Activated CD4-positive, alpha-beta T cell treated with anti-CD3 and anti-CD28 coated beads, Interleukin-2, amount 50 U/mL, for 4 hours (primary cell): ENCODE results near the gene CCDC152.

ENCODE experiments used
- DNase-seq, 2 experiments: peaks; one replicate each; pipeline ENCODE4 v3.0.0-alpha.2; 2020

Gene CCDC152

GRCh38 chr5:42784132-42784531 is 27.5 kb downstream of the CCDC152 start:
- no peak for DNase-seq

GRCh38 chr5:42785756-42786155 is 29.1 kb downstream of the CCDC152 start:
- DNase-seq, result no peak

- no peak for DNase-seq
Observed at GRCh38 chr5:42787073-42787472, 30.5 kb downstream of the CCDC152 start.

GRCh38 chr5:42787845-42788244 is 31.2 kb downstream of the CCDC152 start:
- no peak for DNase-seq

- no peak for DNase-seq
Observed at GRCh38 chr5:42791151-42791550, 34.5 kb downstream of the CCDC152 start.

- DNase-seq, result no peak
Observed at GRCh38 chr5:42798284-42799240, 41.9 kb downstream of the CCDC152 start.

GRCh38 chr5:42799241-42799608 is 42.6 kb downstream of the CCDC152 start:
- DNase-seq, result no peak

- DNase-seq, result no peak
Observed at GRCh38 chr5:42799668-42800114, 43.1 kb downstream of the CCDC152 start.

- no peak for DNase-seq
Observed at GRCh38 chr5:42800748-42801330, 44.2 kb downstream of the CCDC152 start.

- no peak for DNase-seq
Observed at GRCh38 chr5:42801516-42802166, 45.0 kb downstream of the CCDC152 start.

- no peak for DNase-seq
Observed at GRCh38 chr5:42804717-42805339, 48.2 kb downstream of the CCDC152 start.

- DNase-seq, result no peak
Observed at GRCh38 chr5:42806004-42806700, 49.5 kb downstream of the CCDC152 start.

- DNase-seq, result no peak
Observed at GRCh38 chr5:42806701-42807262, 50.2 kb downstream of the CCDC152 start.

GRCh38 chr5:42807722-42808447 is 51.3 kb downstream of the CCDC152 start:
- DNase-seq, result no peak

- no peak for DNase-seq
Observed at GRCh38 chr5:42808888-42809611, 52.4 kb downstream of the CCDC152 start.

GRCh38 chr5:42810834-42811590 is 54.4 kb downstream of the CCDC152 start:
- DNase-seq, result no peak

GRCh38 chr5:42811591-42812446 is 55.2 kb downstream of the CCDC152 start, which contains the start of gene SELENOP:
Gene SELENOP (minus strand): TSS chr5:42811892. CDS start chr5:42808353, 3,539 bp downstream.
- no peak for DNase-seq

GRCh38 chr5:42812620-42813019 is 56.0 kb downstream of the CCDC152 start:
- DNase-seq, result no peak

- no peak for DNase-seq
Observed at GRCh38 chr5:42813533-42813932, 56.9 kb downstream of the CCDC152 start.
